Activated T-helper 2 cell treated with anti-CD3 and anti-CD28 coated beads, Interferon-gamma antibody, Interleukin-2, Interleukin-4, amounts not matched to agents 10 μg/mL and 5 μg/mL and 100 μg/mL, durations not matched to agents 14 hours and 24 hours and 36 hours (primary cell): ENCODE data around the gene PADI2. TPM values are rescaled to one million over a fixed set of nuclear protein-coding genes. Genes with fewer than 3 reads are reported as not detected.

Source experiments
- DNase-seq: peaks from one replicate; pipeline ENCODE4 v3.0.0; 2021; ENCODE audit warnings: low spot score
- H3K27ac Mint-ChIP-seq: one replicate; pipeline ENCODE4 v1.8.0; 2021; ENCODE audit warnings: mixed read lengths
- H3K27me3 Mint-ChIP-seq: one replicate; pipeline ENCODE4 v1.8.0; 2021; ENCODE audit warnings: low read depth, mixed read lengths
- H3K36me3 Mint-ChIP-seq: one replicate; pipeline ENCODE4 v1.8.0; 2021; ENCODE audit warnings: low read depth, mixed read lengths
- H3K4me1 Mint-ChIP-seq: one replicate; pipeline ENCODE4 v1.8.0; 2021; ENCODE audit warnings: low read depth, mixed read lengths
- H3K4me3 Mint-ChIP-seq: one replicate; pipeline ENCODE4 v1.8.0; 2021; ENCODE audit warnings: low read depth, mild to moderate bottlenecking, moderate library complexity, mixed read lengths
- H3K9me3 Mint-ChIP-seq: one replicate; pipeline ENCODE4 v1.8.0; 2021; ENCODE audit warnings: mixed read lengths
- intact Hi-C: fragments of 100-400 bp; cut with micrococcal nuclease; formaldehyde crosslinking; loops from one replicate; pipeline ENCODE4 v1.15.1; 2023
- total RNA-seq: library from RNA; stranded (reverse); gene quantifications from 2 replicates; pipeline ENCODE4 v1.2.3, GENCODE V29; 2022

Gene PADI2
- total RNA-seq, 1 donor from 2014 or later = 0.14 TPM

DNA sequence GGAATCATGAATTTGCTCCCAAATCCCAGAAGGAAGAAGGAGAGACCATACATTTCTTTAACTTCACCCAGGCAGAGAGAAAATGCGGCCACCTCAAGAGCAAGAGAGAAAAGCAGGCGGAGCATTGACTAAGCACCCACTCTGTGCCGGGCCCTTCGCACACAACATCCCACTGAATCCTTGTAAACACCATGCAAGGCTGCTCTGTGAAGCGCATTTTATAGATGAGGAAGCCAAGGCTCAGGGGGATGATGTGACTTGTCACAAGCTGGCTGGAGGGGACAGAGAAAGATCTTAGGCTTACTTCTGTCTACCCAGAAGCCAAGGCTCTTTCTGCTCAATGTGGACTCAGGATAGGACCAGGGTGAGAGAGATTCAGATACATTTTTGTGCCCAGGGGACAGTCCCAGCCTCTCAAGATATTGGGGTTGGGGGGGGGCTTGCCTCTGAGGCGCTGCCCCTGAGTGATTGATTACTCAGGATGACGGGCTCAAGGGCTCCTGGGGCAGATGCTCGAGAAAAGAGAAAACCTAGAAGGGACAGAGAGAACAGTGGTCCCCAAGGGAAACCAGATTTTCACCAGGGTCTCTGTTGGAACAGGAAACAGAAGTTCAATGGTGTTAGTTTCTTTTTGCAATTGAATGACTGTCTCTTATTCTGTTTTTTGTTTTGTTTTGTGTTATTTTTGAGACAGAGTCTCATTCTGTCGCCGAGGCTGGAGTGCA lies 19.5 kb downstream of the PADI2 start:
- intact Hi-C loops = no loop called here
- H3K27me3 Mint-ChIP-seq = peaks cover 2% of the 10 kb centered on the region

GRCh38 chr1:17098446-17099317 lies 20.6 kb downstream of the PADI2 start:
- intact Hi-C loops = no loop called here
- no peak overlapping the region for H3K4me3 Mint-ChIP-seq
- H3K27me3 Mint-ChIP-seq = peaks cover 2% of the 10 kb centered on the region
- H3K9me3 Mint-ChIP-seq = no peaks in the 10 kb centered on the region
- H3K4me1 Mint-ChIP-seq = no peaks in the 10 kb centered on the region
- DNase-seq = no peak
- no peak overlapping the region for H3K27ac Mint-ChIP-seq
- no peaks in the 10 kb centered on the region for H3K36me3 Mint-ChIP-seq

More for the DNA sequence above, 19.5 kb downstream of the PADI2 start:
- H3K9me3 Mint-ChIP-seq = no peaks in the 10 kb centered on the region
- DNase-seq = no peak
- no peak overlapping the region for H3K4me3 Mint-ChIP-seq
- H3K27ac Mint-ChIP-seq = no peak overlapping the region
- H3K36me3 Mint-ChIP-seq = no peaks in the 10 kb centered on the region
- no peaks in the 10 kb centered on the region for H3K4me1 Mint-ChIP-seq

- no peak overlapping the region for H3K4me3 Mint-ChIP-seq
These were observed 21.5 kb downstream of the PADI2 start for GRCh38 chr1:17097787-17098186.

GRCh38 chr1:17097147-17097546 lies 22.1 kb downstream of the PADI2 start:
- H3K4me1 Mint-ChIP-seq = no peaks in the 10 kb centered on the region

More at GRCh38 chr1:17097787-17098186, 21.5 kb downstream of the PADI2 start:
- H3K9me3 Mint-ChIP-seq = no peaks in the 10 kb centered on the region
- H3K27me3 Mint-ChIP-seq = peaks cover 2% of the 10 kb centered on the region
- no peak overlapping the region for H3K27ac Mint-ChIP-seq
- H3K36me3 Mint-ChIP-seq = no peaks in the 10 kb centered on the region
- intact Hi-C loops = no loop called here
- no peak for DNase-seq
- H3K4me1 Mint-ChIP-seq = no peaks in the 10 kb centered on the region

DNA sequence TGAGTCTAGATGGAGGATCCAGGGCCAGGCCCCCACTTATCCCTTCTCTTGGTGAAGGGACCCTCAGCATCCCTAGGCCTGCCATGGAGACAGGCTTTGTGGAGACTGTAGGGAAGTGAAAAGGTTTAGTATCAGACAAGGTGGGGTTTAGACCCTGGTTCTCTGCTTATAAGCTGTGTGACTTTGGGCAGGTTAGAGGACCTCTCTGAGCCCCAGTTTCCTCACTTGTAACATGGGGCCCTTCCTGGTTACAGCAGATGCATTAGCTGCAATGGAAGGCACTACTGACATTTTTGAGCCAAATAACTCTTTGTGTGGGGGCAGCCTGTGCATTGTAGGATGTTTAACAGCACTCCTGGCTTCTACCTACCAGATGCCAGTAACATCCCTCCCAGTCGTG lies 22.7 kb downstream of the PADI2 start:
- intact Hi-C loops = no loop called here
- H3K27ac Mint-ChIP-seq = no peak overlapping the region
- H3K4me1 Mint-ChIP-seq = no peaks in the 10 kb centered on the region
- H3K4me3 Mint-ChIP-seq = no peak overlapping the region
- peaks cover 2% of the 10 kb centered on the region for H3K27me3 Mint-ChIP-seq
- DNase-seq = no peak
- H3K36me3 Mint-ChIP-seq = no peaks in the 10 kb centered on the region
- no peaks in the 10 kb centered on the region for H3K9me3 Mint-ChIP-seq

More at GRCh38 chr1:17097147-17097546, 22.1 kb downstream of the PADI2 start:
- Mint-ChIP-seq H3K27ac (no peak overlapping the region), H3K27me3 (peaks cover 2% of the 10 kb centered on the region), H3K4me3 (no peak overlapping the region), H3K9me3 (no peaks in the 10 kb centered on the region), H3K36me3 (no peaks in the 10 kb centered on the region)
- intact Hi-C loops = no loop called here
- no peak for DNase-seq

DNA sequence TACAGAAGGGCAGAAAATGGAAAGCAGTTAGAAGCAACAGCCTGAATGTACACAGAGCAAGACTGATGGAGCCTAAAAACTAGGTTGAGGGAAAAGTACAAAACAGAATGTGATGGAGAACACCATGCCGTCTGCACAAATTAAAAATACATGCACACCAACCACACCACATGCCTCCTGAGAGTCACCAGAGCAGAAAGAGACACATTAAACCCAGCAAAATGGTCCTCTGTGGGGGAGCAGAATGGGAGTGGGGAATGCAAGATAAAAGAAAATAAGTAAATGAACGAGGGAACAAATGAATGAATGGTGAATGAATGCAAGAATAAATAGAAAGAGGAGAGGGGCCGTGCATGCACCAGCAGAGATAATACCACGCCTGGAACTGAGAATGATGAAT lies 24.1 kb downstream of the PADI2 start:
- H3K27ac Mint-ChIP-seq = no peak overlapping the region
- H3K4me1 Mint-ChIP-seq = no peaks in the 10 kb centered on the region
- H3K4me3 Mint-ChIP-seq = no peak overlapping the region
- no peaks in the 10 kb centered on the region for H3K9me3 Mint-ChIP-seq
- no peak for DNase-seq
- intact Hi-C loops = no loop called here
- peaks cover 2% of the 10 kb centered on the region for H3K27me3 Mint-ChIP-seq
- no peaks in the 10 kb centered on the region for H3K36me3 Mint-ChIP-seq

- Mint-ChIP-seq H3K4me1 (no peaks in the 10 kb centered on the region), H3K4me3 (no peak overlapping the region), H3K36me3 (no peaks in the 10 kb centered on the region), H3K27me3 (peaks cover under 1% of the 10 kb centered on the region), H3K9me3 (no peaks in the 10 kb centered on the region), H3K27ac (no peak overlapping the region)
- intact Hi-C loops = no loop called here
- DNase-seq = no peak
These were observed 24.6 kb downstream of the PADI2 start for GRCh38 chr1:17094664-17095063.

GRCh38 chr1:17093822-17094393 lies 25.3 kb downstream of the PADI2 start:
- Mint-ChIP-seq H3K36me3 (no peaks in the 10 kb centered on the region), H3K4me3 (no peak overlapping the region), H3K27me3 (no peaks in the 10 kb centered on the region), H3K4me1 (no peaks in the 10 kb centered on the region), H3K9me3 (no peaks in the 10 kb centered on the region), H3K27ac (no peak overlapping the region)
- no peak for DNase-seq
- intact Hi-C loops = no loop called here

- H3K27me3 Mint-ChIP-seq = no peaks in the 10 kb centered on the region
- no peak for DNase-seq
- no peak overlapping the region for H3K27ac Mint-ChIP-seq
- no peak overlapping the region for H3K4me3 Mint-ChIP-seq
- H3K9me3 Mint-ChIP-seq = no peaks in the 10 kb centered on the region
- H3K36me3 Mint-ChIP-seq = no peaks in the 10 kb centered on the region
- H3K4me1 Mint-ChIP-seq = no peaks in the 10 kb centered on the region
- intact Hi-C loops = no loop called here
These were observed 28.0 kb downstream of the PADI2 start for GRCh38 chr1:17091252-17091651.

GRCh38 chr1:17089506-17089905 lies 29.7 kb downstream of the PADI2 start:
- no peaks in the 10 kb centered on the region for H3K4me1 Mint-ChIP-seq
- no peak overlapping the region for H3K4me3 Mint-ChIP-seq
- H3K27me3 Mint-ChIP-seq = no peaks in the 10 kb centered on the region
- intact Hi-C loops = no loop called here
- no peaks in the 10 kb centered on the region for H3K9me3 Mint-ChIP-seq
- no peak for DNase-seq
- H3K27ac Mint-ChIP-seq = no peak overlapping the region
- no peaks in the 10 kb centered on the region for H3K36me3 Mint-ChIP-seq

GRCh38 chr1:17086751-17087150 lies 32.5 kb downstream of the PADI2 start:
- DNase-seq = no peak
- no peaks in the 10 kb centered on the region for H3K27me3 Mint-ChIP-seq
- no peak overlapping the region for H3K27ac Mint-ChIP-seq
- no peaks in the 10 kb centered on the region for H3K36me3 Mint-ChIP-seq
- intact Hi-C loops = no loop called here
- no peaks in the 10 kb centered on the region for H3K9me3 Mint-ChIP-seq
- H3K4me3 Mint-ChIP-seq = no peak overlapping the region
- no peaks in the 10 kb centered on the region for H3K4me1 Mint-ChIP-seq

GRCh38 chr1:17084787-17085186 lies 34.5 kb downstream of the PADI2 start:
- Mint-ChIP-seq H3K4me3 (no peak overlapping the region), H3K36me3 (no peaks in the 10 kb centered on the region), H3K27ac (no peak overlapping the region), H3K9me3 (no peaks in the 10 kb centered on the region), H3K27me3 (no peaks in the 10 kb centered on the region), H3K4me1 (no peaks in the 10 kb centered on the region)
- intact Hi-C loops = no loop called here
- DNase-seq = no peak

- H3K4me1 Mint-ChIP-seq = no peaks in the 10 kb centered on the region
- H3K9me3 Mint-ChIP-seq = no peaks in the 10 kb centered on the region
- H3K36me3 Mint-ChIP-seq = no peaks in the 10 kb centered on the region
- intact Hi-C loops = no loop called here
- H3K27me3 Mint-ChIP-seq = no peaks in the 10 kb centered on the region
- H3K27ac Mint-ChIP-seq = no peak overlapping the region
- no peak overlapping the region for H3K4me3 Mint-ChIP-seq
- DNase-seq = no peak
These were observed 36.5 kb downstream of the PADI2 start for GRCh38 chr1:17082761-17083160.
